HEK293T (cell line): ENCODE results near the gene SNN.

Source experiments
- BHLHE40 ChIP-seq: fragments of 450-650 bp; IDR thresholded peaks from 2 replicates; pipeline ENCODE4 v1.6.1; 2016; ENCODE audit warnings: mild to moderate bottlenecking, moderate library complexity, borderline replicate concordance
- FOXK2 ChIP-seq: fragments of 450-650 bp; IDR thresholded peaks from 2 replicates; pipeline ENCODE4 v1.6.1; 2016; ENCODE audit warnings: mild to moderate bottlenecking
- FOXM1 ChIP-seq: fragments of 450-650 bp; IDR thresholded peaks from 2 replicates; pipeline ENCODE4 v1.6.1; 2017; ENCODE audit warnings: mild to moderate bottlenecking, borderline replicate concordance
- HDGF ChIP-seq: fragments of 450-650 bp; IDR thresholded peaks from 2 replicates; pipeline ENCODE4 v1.6.1; 2017; ENCODE audit warnings: antibody characterized with exemption, borderline replicate concordance
- L3MBTL2 ChIP-seq: fragments of 450-650 bp; conservative IDR thresholded peaks from 2 replicates; pipeline ENCODE4 v1.6.1; 2016; ENCODE audit warnings: mild to moderate bottlenecking
- SP1 ChIP-seq: fragments of 450-650 bp; IDR thresholded peaks from 2 replicates; pipeline ENCODE4 v1.6.1; 2017
- ZNF384 ChIP-seq: fragments of 450-650 bp; IDR thresholded peaks from 2 replicates; pipeline ENCODE4 v1.6.1; 2016

DNA sequence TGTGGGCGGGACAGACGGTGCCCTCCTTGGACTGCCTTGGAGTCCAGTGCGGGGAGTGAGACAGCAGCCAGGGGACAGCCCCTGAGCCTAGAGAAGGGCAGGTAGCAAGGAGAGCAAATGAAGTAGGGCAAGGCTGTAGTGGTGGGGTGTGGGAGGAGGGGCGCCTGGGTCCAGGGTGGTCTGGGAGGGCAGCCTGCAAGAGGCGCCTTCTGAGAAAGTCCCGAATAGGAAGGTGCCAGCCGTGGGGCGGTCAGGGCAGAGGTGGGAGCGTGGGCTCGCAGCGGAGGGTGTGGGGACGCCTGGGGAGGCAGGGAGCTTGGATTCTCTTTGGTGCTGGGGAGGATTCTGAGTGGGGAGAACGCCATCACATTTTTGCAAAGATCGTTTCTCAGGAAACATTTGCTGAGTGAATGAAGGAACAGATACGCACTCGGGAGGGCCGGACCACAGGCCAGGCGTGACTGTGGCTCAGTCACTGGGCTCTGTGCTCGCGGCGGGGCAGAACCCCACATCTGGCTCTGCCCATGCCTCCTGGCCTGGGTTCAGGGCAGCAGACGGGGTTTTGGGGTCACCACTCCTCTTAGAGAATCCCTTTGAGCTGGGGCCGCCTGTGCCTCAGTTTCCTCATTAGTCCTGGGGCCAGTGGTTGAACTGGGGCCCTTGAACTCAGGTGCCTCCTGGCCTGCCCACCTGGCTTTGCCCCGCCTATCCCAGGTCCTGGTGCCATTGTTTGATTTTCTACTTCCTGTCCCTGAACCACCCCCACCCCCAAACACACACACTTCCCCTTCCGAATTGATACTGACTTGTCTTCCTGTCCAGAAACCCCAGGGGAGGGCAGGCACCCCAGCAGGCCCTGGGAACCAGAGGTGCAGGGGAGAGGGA, 4.2 kb downstream of the SNN start:
- TF ChIP-seq ZNF384 (no peak), SP1 (no peak), FOXK2 (no peak), L3MBTL2 (no peak), HDGF (no peak), FOXM1 (no peak), BHLHE40 (no peak)
